CD4-positive, alpha-beta T cell treated with Interleukin-10 for 1 hour (primary cell): Measurements from ENCODE around the gene STBD1.
A peak's percentile ranks its signal among the peaks of the same experiment; 100 is the strongest.
"Not testable (repeated sequence)": the region's sequence is repeated elsewhere in the genome, so short reads cannot be mapped to it uniquely, and the experiment has no call there.

Experiments used
- DNase-seq: peaks from one replicate; pipeline ENCODE4 v3.0.0-alpha.2; 2020

Gene STBD1

DNA sequence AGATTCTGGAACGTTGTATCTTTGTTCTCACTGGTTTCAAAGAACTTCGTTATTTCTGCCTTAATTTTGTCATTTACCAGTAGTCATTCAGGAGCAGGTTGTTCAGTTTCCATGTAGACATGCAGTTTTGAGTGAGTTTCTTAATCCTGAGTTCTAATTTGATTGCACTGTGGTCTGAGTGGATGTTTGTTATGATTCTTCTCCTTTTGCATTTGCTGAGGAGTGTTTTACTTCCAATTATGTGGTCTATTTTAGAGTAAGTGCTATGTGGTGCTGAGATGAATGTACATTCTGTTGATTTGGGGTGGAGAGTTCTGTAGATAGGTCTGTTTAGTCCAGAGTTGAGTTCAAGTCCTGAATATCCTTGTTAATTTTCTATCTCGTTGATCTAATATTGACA is 18.7 kb upstream of the STBD1 start:
- DNase-seq: not testable (repeated sequence)

DNA sequence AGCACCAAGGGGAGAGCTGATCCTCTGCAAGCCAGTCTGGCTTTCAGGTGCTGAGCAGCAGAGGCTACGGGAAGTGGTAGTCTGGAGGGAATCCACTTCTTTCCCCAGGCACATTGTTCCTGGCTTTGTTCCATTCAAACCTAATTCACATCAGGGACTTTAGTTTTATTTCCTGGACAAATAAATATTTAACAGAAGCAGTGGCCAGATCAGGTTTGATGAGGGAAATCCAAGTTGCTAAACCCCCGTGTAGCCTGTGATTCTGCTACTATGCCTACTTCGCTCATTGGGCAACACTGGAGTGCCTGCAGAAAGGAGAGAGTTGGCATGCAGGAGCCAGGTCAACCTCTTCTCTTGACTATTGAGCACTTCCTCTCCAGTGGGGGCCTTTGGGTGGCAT is 13.8 kb upstream of the STBD1 start:
- DNase-seq: no peak

DNA sequence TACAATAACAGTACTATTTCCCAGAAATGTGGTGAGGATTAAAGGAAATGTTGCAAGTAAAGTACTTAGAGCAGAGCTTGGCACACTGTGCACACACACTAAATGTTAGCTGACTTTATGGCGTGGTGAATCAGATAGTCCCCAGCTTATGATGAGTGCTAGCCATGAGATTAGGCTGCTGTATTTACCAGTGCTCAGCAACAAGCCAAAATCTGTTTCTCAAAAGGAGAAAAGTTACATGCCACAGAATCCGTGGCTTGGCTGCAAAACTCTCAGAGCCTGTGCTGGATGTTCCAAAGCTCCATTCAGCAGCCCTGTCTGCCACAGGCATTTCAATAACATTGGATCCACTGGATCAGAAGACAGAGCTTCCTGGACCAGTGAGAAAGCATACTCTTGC is 12.8 kb upstream of the STBD1 start:
- DNase-seq: no peak

DNA sequence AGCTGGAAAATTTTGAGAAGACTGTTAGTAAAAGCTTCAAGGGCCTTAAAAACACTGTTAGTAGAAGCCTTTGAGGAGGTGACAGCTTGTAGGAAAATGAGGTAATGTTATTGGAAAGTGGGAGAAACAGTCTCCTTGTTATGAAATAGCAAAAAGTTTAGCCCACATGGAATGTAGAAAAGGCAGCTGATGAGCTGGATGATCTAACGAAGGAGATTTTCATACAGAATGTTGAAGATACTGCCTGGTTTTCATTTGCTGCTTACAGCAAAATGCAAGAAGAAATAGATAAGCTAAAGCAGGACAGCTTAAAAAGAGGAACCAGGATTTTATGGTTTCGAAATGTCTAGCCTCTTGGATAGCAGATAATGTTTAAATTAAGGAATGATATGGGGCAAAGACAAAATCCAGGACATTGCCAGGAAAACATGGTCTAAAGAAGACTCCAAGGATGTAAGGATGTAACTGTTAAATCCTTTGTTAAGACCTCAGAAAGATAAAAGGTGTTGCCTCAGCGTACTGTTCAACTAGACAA is 10.2 kb upstream of the STBD1 start:
- DNase-seq: no peak

DNA sequence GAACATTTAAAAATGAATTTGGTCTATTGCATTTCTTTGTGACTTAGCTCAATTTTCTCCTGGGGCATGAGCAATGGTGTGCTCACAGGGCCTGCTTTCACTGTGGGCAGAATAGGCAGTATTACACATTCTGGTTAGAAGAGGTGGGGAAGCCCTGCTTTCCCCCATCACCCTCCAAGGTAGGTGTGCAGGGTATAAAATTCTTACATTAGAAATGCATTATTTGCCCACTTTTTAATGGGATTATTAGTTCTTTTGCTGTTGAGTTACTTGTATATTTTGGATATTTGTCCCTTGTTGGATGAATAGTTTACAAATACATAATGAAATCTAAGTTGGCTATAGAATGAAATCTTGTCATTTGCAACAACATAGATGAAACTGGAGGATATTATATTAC is 8.3 kb upstream of the STBD1 start:
- DNase-seq: no peak

DNA sequence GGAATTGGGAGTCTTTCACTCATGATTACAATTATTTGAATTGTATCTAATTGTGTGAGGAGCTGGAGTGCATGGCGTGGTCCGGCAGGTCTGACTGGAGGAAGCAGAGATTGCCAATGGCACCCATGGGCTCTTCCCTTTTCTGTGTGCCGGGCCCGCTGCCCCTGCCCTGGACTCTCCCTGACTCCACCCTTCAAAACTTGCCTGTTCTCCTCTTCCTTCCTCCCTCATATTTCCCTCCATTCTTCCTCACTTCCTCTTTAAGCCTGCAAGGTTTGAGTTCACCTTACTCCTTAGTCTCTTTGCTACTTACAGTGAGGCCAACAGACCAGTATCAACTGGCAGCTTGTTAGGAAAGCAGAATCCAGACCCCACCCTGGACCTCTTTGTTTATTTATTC is 6.5 kb upstream of the STBD1 start:
- no peak for DNase-seq

DNA sequence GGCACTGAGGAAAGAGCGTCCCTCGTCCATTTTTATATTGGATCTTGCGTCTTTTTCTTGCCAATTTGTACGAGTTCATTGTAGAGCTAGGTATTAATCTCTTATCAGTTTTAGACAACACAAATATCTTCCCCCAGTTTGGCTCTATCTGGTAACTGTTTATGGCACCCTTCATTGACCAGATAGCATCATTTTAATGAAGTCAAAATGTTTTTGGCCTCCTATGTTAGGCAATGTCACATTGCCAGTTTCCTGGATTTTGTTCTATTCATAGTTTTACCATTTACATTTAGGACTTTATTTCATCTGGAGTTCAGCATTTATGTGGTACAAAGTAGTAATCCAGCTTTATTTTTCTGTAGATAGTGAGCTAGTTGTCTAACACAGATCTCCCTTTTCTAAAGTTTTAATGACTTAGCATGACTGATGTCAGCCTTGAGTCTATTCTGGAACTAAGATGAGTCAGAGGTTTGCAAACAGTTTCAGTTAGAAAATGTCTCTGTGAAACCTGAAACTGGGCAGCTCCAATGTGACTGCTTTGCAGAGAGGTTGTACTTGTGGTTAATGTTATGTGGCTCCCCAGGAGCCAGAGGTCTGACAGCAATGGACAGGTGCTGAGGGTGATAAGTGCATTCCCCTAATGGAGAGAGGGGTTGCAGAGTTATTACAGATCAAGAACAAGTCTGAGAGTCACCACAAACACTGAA is 5.3 kb upstream of the STBD1 start:
- DNase-seq: no peak

DNA sequence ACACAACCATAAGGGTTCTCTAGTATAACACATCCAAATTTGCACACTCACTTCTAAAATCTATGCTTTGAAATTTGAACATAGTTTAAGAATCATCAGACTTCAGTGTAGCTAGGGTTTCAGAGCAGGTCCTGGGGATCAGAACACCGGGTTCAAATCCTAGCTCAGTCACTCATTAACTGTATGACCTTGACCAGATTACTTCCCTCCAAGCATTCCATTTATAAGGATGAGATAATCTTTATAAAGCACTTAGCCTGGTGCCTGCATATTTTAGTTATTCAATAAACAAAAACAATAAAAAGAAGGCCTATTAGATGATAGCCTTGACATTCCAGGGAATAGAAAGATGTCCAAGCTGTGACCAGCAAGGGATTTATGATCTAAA is 4.8 kb upstream of the STBD1 start:
- no peak for DNase-seq

DNA sequence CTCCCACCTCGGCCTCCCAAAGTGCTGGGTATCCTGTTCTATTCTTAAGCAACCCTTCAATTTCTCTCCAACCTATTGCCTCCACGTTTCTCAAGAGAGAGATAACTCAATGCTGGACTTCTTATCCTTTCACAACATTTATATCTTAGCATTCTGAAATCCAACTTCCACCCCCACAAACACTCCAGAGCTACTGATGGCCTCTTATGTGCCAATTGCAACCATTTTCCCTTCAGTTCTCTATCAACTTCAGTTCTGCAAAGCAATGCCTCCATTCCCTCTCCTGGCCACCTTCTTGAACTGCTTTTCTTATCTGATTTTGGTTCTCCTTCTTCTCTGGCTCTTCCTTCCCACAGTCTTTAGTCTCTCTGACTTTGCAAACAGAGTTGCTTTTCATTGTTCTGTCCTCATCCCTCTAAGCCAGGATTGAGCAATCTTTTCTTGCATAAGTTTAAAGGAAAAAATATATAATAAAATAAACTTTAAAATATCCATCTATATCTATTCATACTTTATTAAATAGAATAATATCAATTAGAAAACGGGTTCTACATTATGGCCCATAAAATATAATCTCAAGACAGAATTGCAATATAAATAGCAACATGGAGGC is 3.6 kb upstream of the STBD1 start:
- DNase-seq: no peak

DNA sequence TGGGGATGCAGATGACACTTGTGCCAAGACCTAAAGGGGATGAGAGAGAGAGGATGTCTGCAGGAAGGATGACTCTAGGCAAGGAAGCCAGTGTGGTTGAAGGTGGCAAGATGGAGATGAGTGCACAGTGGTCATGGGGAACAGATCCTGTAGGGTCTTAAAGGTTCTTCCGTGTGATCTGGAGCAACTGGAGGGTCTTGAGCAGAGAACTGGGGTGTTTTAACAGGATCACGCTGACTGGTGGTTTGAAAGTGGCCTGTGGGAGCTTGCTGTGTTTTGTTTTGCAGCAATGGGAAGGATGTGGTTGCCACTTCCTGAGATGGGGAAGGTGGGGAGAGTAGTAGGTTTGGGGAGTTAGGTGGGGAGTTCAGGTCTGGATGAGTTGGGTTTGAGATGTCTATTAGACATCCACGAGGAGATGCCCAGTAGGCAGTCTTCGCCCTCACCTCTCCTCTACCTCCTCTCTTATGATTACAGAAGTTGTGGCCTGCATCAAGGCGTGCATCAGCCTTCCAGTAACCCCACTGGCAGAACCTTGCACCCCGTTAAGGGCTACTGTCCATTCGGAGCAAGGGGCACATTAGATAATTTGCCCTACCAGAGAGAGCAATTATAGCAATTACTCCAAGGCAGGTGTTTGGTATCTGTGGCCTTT is 1.4 kb upstream of the STBD1 start:
- DNase-seq: peak; percentile 23

DNA sequence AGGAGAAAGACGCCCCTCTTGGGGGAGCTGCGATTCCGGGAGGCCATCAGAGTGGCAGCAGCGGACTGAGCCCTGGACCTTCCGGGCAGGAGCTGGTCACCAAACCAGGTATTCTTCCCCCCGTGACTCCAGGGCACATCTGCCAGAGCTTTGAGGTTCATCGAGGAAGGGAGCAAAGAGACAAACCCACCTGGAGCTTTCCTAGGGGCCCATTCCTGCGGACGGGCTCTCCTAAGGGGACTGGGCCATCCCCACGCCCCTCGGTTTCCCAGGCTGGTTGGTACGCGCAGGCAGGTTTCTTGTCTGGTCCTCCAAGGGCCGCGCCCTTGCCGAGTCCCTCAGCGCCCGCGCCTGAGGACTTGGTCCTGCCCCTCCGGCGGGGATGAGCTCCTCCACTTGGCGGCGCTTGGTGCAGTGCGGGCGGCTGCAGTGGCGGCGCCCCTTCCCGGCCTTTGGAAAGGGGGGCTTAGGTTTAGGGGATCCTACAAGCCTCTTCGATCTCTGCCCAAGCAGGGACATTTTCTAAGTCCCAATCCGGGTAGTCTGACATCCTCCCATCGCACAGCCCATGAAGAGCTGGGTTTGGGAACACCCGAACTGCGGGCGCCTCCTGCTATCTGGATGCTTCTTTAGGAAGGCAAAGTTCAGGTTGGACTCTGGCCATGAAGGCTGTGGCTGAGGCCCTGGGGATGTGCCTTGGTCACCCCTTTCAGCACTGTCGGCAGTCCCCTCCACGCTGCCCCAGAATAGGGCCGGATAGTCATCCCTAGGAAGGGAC is 538 bp downstream of the STBD1 start:
- DNase-seq: peak; percentile 6

DNA sequence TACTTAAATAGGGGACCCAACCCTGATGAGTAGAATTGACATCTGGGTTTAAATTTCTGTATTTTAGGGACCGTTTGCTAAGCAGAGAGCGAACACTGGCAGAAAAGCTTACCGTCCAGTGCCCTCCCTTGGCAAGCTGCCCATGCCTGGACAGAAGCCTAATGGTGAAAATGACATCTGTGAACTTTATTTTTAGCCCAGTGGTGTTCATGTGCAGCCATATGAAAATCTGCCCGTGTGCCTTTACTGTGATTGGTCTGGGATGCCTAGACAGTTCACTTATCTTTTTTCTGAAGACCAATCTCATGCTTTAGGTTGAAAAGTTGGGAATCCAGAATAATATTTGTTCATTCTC is 1.1 kb downstream of the STBD1 start:
- DNase-seq: no peak

DNA sequence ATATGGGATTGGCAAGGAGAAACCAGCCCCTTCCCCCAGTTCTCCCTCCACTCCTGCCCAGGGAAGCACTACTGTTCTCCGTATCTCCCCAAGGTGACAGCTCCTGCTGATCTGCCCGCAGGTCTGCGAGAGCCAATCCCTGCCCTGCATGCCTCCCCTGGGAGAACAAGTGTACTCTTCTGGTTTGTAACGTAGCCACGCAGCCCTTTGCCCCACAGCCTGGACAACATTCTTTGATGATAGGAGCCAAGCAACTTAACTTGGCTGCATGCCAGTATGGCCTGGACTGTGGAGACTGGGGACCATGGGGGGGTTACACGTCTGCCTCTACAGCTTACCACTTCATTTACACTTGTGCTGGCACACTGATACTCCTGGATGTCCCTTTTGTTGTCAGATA is 2.0 kb downstream of the STBD1 start:
- no peak for DNase-seq

DNA sequence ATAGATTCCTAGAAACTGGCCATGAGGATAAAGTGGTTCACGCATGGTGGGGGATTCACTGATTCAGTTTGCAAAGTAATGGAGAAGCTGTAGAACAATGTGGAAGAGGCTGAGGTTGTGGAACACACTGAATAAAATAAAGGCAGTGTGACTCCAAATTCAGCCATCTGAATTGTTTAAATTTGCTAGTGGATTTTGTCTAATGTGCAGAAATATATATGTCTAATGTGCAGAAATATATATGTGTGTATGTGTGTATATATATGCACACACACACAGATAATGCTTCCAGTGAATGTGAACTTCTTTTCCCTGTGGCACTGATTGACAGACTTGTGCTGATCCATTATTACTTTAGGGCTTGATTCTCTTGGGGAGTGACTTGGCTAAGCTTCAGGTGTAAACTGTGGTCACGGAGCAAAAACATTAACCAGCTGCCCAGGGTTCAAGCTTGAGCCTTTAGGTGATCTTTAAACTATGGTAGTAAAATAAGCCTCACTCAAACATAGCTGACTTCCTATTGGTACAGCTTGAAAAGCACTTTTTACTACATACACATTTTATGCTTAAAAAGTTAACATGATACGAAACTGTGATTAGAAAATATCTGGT is 3.5 kb downstream of the STBD1 start:
- no peak for DNase-seq

DNA sequence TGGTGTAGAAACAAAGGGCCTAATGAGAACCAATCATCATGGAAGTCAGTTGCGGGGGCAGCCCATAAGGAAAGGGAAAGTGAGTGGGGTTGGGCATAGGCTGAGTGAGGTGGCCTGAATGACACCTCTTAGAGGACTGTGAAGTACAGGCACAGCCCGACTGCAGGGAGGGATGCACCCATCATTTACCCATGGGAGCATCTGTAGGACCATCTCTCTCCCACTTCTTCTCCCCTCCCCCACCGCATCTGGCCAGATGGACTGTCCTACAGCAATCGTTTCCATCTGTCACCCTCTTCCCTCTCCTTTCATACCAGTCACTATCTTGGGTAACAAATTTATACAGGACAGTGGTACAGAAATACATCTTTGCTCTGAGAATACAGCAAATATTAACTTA is 4.2 kb downstream of the STBD1 start:
- DNase-seq: no peak

DNA sequence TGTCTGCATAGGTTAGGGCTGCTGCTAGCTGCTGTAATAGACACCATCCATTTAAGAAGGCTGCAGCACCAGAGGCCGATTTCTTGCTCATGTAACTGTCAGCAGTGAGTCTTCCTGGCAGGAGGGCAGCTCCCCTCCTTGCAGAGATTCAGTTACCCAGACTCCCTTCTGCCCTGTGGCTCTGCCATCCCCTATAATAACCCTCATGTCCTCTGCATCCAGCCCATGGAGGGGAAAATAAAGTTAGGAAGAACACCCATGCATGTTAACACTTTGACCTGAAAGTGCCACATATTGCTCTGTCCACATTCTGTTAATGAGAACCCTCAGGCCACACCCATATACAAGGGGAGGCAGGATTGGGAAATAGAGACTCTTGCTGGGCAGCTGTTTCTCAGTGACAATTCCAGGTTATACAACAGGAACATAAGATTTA is 5.4 kb downstream of the STBD1 start:
- DNase-seq: no peak

DNA sequence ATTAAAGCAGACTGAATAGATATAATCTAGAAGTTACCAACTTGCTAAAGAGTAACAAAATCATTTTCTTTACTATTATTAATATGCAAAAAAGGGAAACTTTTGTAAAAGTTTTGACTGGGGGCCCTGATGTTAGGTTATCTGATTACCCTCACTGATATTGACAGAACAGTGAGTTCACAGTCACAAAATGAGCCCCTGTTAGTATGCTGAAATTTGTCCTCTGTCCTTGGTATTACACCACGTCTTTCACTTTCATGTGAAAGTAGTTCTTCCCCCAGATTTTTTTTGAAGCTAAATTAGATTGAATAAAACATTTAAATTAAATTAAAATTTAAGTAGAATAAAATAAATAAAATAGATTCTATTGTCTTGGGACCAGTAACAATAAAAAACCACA is 5.9 kb downstream of the STBD1 start:
- no peak for DNase-seq

DNA sequence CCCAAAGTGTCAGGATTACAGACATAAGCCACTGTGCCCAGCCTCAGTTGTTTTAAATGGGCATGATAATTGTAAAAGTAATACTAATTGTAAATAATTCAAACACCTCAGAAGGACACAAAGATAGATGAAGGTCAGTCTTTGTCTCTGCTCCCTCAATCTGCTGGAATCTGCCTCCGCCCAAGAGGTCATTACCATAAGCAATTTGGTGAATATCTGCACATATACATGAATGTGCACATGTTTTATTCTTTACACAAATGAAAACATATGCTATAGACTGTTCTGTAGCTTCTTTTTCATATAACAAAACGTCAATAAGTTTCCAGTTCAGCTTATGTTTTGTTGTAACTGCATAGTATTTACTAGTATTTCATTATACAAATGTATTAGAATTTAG is 7.0 kb downstream of the STBD1 start:
- no peak for DNase-seq

DNA sequence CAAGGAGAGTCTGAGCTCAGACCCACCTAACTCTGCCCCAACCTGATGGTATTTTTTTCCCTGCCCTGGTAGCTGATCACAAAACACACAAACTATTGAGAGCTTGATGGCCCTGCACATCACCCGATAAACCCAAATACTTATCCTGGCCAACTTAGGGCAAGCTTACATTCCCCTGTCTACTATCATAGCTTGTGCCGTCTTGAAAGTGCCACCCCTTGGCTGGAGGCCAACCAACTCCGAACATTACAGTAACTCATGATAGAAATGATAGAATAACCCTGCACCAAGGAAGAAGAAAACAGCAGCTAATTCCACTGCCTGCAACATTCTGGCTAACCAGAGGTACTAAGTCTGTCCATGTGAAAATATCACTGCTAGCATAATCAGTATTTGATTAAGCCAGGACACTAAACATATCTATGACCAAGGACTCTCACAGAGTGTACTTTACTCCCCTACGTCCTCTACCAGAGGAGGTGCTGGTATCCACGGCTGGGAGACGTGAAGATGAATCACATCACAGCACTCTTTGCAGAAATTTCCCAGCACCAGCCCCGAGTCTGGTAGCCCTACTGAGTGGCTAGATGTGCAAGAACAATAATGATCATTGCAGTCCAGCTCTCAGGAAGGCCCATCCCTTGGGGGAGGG is 8.9 kb downstream of the STBD1 start:
- DNase-seq: no peak

DNA sequence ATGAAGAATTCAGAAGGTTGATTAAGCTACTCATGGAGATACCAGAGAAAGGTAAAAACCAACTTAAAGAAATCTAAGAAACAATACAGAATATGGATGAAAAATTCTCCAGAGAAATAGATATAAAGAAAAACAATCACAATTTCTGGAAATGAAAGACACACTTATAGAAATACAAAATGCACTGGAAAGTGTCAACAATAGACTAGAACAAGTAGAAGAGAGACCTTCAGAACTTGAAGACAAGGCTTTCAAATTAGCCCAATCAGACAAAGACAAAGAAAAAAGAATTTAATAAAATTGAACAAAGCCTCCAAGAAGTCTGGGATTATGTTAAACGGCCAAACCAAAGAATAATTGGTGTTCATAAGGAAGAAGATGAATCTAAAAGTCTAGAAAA is 9.6 kb downstream of the STBD1 start:
- DNase-seq: no peak

DNA sequence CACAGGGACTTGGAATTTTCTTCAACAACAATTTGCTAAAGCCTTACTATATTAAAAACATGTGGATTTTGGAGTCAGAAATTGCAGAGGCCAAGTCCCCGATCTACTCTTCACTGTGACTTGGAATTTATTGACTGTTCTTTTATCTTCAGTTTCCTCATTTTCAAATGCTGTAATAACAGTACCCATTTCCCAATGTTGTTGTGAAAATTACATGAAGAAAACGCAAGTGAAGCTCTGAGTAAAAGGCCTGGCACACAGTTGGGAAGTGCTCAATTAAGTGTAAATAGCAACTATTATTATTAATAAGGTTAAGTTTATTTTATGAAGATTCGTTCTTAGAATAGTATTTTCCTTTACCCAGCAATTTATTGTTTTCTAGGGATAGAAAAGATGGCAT is 15.7 kb downstream of the STBD1 start:
- no peak for DNase-seq

DNA sequence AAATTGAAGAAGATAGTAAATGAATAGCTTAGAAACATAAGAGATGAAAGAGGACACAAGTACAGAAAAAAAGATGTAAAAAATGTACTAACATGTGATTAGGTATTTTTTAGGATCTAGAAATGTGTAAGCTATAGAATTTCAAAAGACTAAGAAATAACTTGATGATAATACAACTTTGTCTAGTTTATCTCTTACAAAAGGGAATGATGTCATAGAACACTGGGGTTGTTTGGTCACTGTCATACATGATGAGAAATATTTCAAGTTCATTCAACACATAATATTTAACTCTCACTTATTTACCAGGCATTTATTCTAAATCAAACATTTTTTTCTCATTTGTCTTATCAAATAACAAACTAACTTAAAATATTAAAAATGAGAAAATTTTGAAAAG is 18.5 kb downstream of the STBD1 start:
- no peak for DNase-seq

DNA sequence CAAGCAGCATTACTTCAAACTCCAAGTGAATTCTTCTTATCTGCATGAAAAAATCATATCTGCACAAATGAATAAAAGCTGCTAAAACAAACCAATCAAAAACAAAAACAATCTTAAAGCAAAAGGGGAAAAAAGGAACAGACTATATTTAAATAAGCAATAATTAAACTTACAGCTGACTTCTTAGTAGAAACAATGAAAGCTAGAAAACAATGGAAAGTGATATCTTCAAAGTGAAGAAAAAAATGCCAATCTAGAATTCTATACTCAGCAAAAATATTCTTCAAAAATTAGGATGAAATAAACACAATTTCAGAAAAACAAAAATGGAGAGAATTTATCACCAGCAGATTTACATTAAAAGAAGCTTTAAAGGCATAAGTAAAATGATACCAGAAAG is 20.0 kb downstream of the STBD1 start:
- no peak for DNase-seq
